Measurements from ENCODE around the gene TENM3.
A peak's percentile ranks its signal among the peaks of the same experiment; 100 is the strongest.

Gene TENM3

DNA sequence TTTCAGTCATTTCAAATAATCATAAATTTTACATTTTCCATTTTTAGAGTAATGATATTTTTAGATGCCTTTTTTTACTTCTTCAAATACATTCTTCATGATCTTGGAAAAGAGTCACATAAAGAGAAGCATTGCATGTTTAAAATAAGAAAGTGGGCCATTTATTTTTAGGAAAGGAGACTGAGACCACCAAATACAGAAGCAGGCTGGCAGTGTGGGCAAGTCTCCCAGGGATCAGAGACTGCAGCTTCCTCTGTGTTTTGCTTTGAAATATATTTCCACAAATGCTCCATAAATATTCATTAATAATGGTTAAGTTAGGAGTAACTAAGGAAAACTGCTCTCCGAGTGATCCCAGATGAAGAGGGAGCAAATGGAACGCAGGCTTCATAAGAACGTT lies 397.3 kb downstream of the TENM3 start:
- no peaks in the 10 kb centered on the region for H3K9me3 ChIP-seq (ENCODE audit: insufficient read depth, low read length)
- H3K27ac ChIP-seq (ENCODE audit: low read length): no peak overlapping the region
- H3K27me3 ChIP-seq (ENCODE audit: low read depth, low read length): no peaks in the 10 kb centered on the region
- H3K4me3 ChIP-seq (ENCODE audit: low read length): no peak overlapping the region
- H3K36me3 ChIP-seq (replicated peaks; ENCODE audit: low read depth, low read length): no peaks in the 10 kb centered on the region
- H3K4me2 ChIP-seq (ENCODE audit: low read length): no peak overlapping the region
- H3K4me1 ChIP-seq (ENCODE audit: low read length): no peaks in the 10 kb centered on the region
- H4K20me1 ChIP-seq (ENCODE audit: insufficient read depth, low read length): no peaks in the 10 kb centered on the region
- no peak overlapping the region for H3K9ac ChIP-seq (ENCODE audit: low read length)
- TF ChIP-seq EZH2phosphoT487 (IDR thresholded peaks at IDR 0.05; ENCODE audit: low read depth) (no peak), CTCF (IDR thresholded peaks at IDR 0.05; ENCODE audit: low read depth, low read length) (no peak)
- no peak overlapping the region for H2AFZ ChIP-seq (ENCODE audit: low read depth, low read length)
- H3K79me2 ChIP-seq (ENCODE audit: low read length): no peaks in the 10 kb centered on the region

- H3K79me2 ChIP-seq (ENCODE audit: low read length): no peaks in the 10 kb centered on the region
- no peak overlapping the region for H3K27ac ChIP-seq (ENCODE audit: low read length)
- H3K27me3 ChIP-seq (ENCODE audit: low read depth, low read length): no peaks in the 10 kb centered on the region
- no peaks in the 10 kb centered on the region for H3K36me3 ChIP-seq (replicated peaks; ENCODE audit: low read depth, low read length)
- no peaks in the 10 kb centered on the region for H3K4me1 ChIP-seq (ENCODE audit: low read length)
- no peak overlapping the region for H3K4me3 ChIP-seq (ENCODE audit: low read length)
- no peak overlapping the region for H3K9ac ChIP-seq (ENCODE audit: low read length)
- TF ChIP-seq EZH2phosphoT487 (IDR thresholded peaks at IDR 0.05; ENCODE audit: low read depth): no peak
- TF ChIP-seq CTCF (IDR thresholded peaks at IDR 0.05; ENCODE audit: low read depth, low read length): no peak
- no peak overlapping the region for H3K4me2 ChIP-seq (ENCODE audit: low read length)
- H3K9me3 ChIP-seq (ENCODE audit: insufficient read depth, low read length): no peaks in the 10 kb centered on the region
- H4K20me1 ChIP-seq (ENCODE audit: insufficient read depth, low read length): no peaks in the 10 kb centered on the region
- no peak overlapping the region for H2AFZ ChIP-seq (ENCODE audit: low read depth, low read length)
Observed at GRCh38 chr4:182640932-182641331, 397.7 kb downstream of the TENM3 start.

DNA sequence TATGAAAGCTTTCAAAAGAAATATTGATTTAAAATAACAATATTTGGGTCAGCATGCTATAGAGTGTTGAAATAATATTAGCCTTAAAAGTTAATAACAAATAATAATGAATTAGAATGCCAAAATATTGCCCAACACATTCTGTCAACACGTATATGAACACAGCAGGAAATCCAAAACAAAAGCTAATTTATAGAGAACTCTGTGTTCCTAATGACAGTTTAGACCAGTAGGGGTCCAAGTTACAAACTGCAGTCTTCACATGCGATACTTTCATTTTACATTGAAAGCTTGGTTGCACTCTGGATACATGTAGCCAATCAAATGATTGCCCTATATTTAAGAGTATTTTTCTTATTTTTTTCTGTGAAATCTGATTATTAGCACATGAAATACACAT lies 399.6 kb downstream of the TENM3 start:
- H3K4me2 ChIP-seq (ENCODE audit: low read length): no peak overlapping the region
- no peaks in the 10 kb centered on the region for H3K79me2 ChIP-seq (ENCODE audit: low read length)
- H3K9me3 ChIP-seq (ENCODE audit: insufficient read depth, low read length): no peaks in the 10 kb centered on the region
- no peaks in the 10 kb centered on the region for H3K4me1 ChIP-seq (ENCODE audit: low read length)
- no peak overlapping the region for H3K9ac ChIP-seq (ENCODE audit: low read length)
- no peaks in the 10 kb centered on the region for H3K36me3 ChIP-seq (replicated peaks; ENCODE audit: low read depth, low read length)
- H3K4me3 ChIP-seq (ENCODE audit: low read length): no peak overlapping the region
- H3K27me3 ChIP-seq (ENCODE audit: low read depth, low read length): no peaks in the 10 kb centered on the region
- H2AFZ ChIP-seq (ENCODE audit: low read depth, low read length): no peak overlapping the region
- H4K20me1 ChIP-seq (ENCODE audit: insufficient read depth, low read length): no peaks in the 10 kb centered on the region
- H3K27ac ChIP-seq (ENCODE audit: low read length): no peak overlapping the region
- TF ChIP-seq EZH2phosphoT487 (IDR thresholded peaks at IDR 0.05; ENCODE audit: low read depth): no peak
- peak; percentile 19 for TF ChIP-seq CTCF (IDR thresholded peaks at IDR 0.05; ENCODE audit: low read depth, low read length)

DNA sequence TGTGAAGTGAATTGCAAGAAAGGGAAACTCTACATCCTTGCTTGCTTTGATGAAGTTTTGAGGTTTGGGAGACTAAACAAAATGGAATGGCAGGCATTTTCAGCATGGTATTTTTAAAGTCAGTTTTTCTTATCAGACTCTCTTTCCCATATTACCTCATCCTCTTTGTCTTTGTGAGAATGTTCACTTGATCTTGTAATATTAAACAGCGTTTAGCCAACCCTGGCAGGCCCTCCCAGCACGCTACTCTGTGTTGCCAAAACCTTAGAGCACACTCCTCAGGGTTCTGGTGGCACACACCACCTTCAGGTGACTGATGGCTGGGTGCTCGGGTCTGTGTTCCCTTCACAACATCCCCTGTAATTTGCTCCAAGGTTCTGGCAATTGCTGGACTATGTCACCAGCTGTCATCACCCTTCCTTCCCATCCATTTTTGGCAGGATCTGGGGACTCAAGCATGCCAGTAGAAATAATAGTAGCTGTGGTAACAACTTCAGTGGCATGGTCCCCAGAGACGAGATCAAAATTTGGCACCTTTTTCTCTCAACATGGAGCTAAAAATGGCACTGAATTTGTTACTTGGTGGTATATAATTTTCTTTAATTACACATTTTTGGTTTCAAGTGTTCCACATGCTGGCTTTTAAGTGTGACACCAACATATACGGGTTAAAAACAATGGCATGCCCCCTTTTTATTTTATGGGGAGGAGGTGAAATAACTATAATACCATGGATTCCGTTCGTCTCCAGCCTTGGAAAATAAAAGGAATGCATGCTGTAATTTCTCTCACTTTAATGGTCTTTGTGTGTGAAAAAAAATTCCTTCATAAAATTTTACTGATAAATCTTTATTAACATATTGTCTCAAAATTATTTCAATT lies 400.8 kb downstream of the TENM3 start:
- no peaks in the 10 kb centered on the region for H3K79me2 ChIP-seq (ENCODE audit: low read length)
- H4K20me1 ChIP-seq (ENCODE audit: insufficient read depth, low read length): no peaks in the 10 kb centered on the region
- H3K9ac ChIP-seq (ENCODE audit: low read length): no peak overlapping the region
- TF ChIP-seq EZH2phosphoT487 (IDR thresholded peaks at IDR 0.05; ENCODE audit: low read depth) (no peak), CTCF (IDR thresholded peaks at IDR 0.05; ENCODE audit: low read depth, low read length) (no peak)
- no peak overlapping the region for H3K4me3 ChIP-seq (ENCODE audit: low read length)
- no peak overlapping the region for H3K27ac ChIP-seq (ENCODE audit: low read length)
- H2AFZ ChIP-seq (ENCODE audit: low read depth, low read length): no peak overlapping the region
- no peak overlapping the region for H3K4me2 ChIP-seq (ENCODE audit: low read length)
- no peaks in the 10 kb centered on the region for H3K36me3 ChIP-seq (replicated peaks; ENCODE audit: low read depth, low read length)
- H3K9me3 ChIP-seq (ENCODE audit: insufficient read depth, low read length): no peaks in the 10 kb centered on the region
- no peaks in the 10 kb centered on the region for H3K4me1 ChIP-seq (ENCODE audit: low read length)
- H3K27me3 ChIP-seq (ENCODE audit: low read depth, low read length): no peaks in the 10 kb centered on the region
